ENCODE results near the gene FOXO6. TPM values are rescaled to one million over a fixed set of nuclear protein-coding genes. Genes with fewer than 3 reads are reported as not detected.

Gene FOXO6
- total RNA-seq, 2 experiments from 2014 or later: 1.2 to 2.2 TPM

DNA sequence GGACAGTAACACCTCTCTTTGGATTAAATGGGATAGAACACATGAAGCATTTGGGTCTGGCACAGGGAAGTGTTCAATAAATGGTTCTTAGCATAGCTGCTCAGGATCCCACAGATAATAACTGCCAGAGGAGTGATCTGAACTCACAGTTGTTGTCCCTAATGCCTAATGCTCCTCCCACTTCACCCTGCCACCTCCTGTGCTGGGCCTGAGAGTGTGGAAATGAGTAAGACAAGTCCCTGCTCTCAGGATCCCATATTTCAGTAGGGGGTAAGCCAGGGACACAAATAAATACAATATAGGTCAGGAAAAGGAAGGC lies 19.9 kb upstream of the FOXO6 start:
- intact Hi-C loops (cut with DNase I, micrococcal nuclease): loop anchor here in 1 of 2 experiments (5.0 kb wide), 1 partner anchor 51 kb away; no protein-coding TSS in a partner anchor
- H3K9me3 ChIP-seq (ENCODE audit: control insufficient read depth in 1 of 2, insufficient read depth in 1 of 2, low read length in 2 of 2): peaks cover 0 to 14% of the 10 kb centered on the region in 2 experiments
- H3K36me3 ChIP-seq (ENCODE audit: insufficient read depth, low read length): no peaks in the 10 kb centered on the region
- ATAC-seq (ENCODE audit: poor library complexity) (no peak), DNase-seq (no peak)
- ChIA-PET POLR2A (no interaction called here), CTCF (no interaction called here)
- H3K27me3 Mint-ChIP-seq: peaks cover 51% of the 10 kb centered on the region
- no peaks in the 10 kb centered on the region for H3K36me3 Mint-ChIP-seq (ENCODE audit: low read depth)
- H3K9me3 Mint-ChIP-seq: peaks cover 3% of the 10 kb centered on the region
- H3K27ac ChIP-seq (ENCODE audit: low read depth in 1 of 2, low read length in 2 of 2): no peak overlapping the region
- no peak overlapping the region for H3K27ac Mint-ChIP-seq
- peaks cover 9% of the 10 kb centered on the region in 2 experiments for H3K27me3 ChIP-seq (ENCODE audit: control insufficient read depth in 1 of 2, insufficient read depth in 2 of 2, low read length in 2 of 2)
- no peak overlapping the region for H3K4me3 Mint-ChIP-seq
- H3K4me1 Mint-ChIP-seq (ENCODE audit: low read depth): no peaks in the 10 kb centered on the region
- H3K4me3 ChIP-seq (ENCODE audit: low read length): no peak overlapping the region
- TF ChIP-seq, protein P1, sequence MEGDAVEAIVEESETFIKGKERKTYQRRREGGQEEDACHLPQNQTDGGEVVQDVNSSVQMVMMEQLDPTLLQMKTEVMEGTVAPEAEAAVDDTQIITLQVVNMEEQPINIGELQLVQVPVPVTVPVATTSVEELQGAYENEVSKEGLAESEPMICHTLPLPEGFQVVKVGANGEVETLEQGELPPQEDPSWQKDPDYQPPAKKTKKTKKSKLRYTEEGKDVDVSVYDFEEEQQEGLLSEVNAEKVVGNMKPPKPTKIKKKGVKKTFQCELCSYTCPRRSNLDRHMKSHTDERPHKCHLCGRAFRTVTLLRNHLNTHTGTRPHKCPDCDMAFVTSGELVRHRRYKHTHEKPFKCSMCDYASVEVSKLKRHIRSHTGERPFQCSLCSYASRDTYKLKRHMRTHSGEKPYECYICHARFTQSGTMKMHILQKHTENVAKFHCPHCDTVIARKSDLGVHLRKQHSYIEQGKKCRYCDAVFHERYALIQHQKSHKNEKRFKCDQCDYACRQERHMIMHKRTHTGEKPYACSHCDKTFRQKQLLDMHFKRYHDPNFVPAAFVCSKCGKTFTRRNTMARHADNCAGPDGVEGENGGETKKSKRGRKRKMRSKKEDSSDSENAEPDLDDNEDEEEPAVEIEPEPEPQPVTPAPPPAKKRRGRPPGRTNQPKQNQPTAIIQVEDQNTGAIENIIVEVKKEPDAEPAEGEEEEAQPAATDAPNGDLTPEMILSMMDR (IDR thresholded peaks at IDR 0.05): no peak
- no peaks in the 10 kb centered on the region for H3K4me1 ChIP-seq (ENCODE audit: insufficient read depth, low read length)

DNA sequence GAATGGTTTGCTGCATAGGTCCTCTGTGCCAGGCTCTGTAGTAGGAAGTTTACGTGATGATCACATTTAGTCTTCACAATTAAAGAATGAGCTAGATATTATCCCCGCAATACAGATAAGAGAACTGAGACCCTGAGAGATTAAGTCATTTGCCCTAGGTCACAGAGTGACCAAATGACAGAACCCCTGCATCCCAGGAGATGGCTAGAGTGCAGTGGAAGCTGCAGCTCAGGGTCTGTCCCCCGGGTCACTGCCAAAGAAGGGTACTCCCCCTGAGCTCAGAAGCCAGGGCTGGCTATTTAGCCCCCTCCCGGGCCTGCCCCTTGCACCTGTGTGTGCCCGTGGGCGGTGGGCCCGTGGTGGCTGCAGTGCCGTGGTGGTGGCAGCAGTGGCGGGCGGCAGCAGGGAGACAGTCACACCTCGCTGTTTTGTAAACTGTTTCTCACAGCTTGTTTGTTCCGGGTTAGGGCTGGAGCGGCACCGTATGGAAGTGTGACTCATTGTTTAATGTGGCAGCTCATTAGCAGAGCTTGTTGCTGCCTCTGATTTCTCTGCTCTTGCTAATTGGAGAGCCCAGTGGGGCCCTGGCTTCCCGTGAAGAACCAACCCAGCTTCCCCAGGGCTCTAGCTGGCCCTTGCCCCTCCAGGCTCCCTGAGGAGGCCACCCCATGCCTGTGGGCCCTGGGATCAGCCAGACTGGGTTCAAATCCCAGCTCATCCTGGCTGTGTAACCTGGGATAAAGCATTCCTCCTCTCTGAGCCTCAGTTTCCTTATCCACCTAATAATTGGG lies 19.3 kb upstream of the FOXO6 start:
- no peaks in the 10 kb centered on the region for H3K36me3 ChIP-seq (ENCODE audit: insufficient read depth, low read length)

DNA sequence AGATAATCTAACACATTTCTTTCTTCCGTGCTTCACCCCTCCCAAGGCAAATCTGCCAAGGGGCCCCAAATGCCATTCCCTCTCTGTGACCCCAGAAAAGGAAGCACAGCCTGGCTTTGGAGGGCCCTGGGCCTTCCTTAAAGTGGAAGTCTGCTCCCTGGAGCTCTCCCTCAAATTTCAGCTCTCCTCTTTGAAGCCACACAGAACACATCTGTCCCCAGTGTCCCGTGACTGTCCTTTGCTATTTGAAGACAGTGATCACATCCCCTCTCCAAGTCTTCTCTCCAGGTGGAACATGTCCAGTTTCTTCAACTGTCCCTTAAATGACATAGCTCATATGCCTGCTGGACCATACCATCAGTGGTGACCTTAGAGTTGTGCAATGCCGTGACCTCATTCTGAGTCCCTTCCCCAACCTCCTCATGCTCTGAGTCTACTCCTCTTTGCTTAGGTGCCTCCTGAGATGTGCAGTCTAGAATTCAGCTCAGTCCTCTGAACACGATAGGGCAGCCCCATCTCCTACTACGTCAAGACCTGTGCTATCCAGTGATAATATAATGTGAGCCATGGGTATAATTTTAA lies 18.4 kb upstream of the FOXO6 start:
- H3K36me3 ChIP-seq (ENCODE audit: insufficient read depth, low read length): no peaks in the 10 kb centered on the region
- DNase-seq (peak in 1 of 14 experiments; percentile 10), ATAC-seq (ENCODE audit: poor library complexity) (no peak)
- intact Hi-C loops (cut with DNase I, micrococcal nuclease): loop anchor here in 1 of 2 experiments (5.0 kb wide), 1 partner anchor 49 kb away; no protein-coding TSS in a partner anchor
- H3K9me3 ChIP-seq (ENCODE audit: control insufficient read depth in 1 of 2, insufficient read depth in 1 of 2, low read length in 2 of 2): peaks cover 0 to 14% of the 10 kb centered on the region in 2 experiments
- no peaks in the 10 kb centered on the region for H3K4me1 Mint-ChIP-seq (ENCODE audit: low read depth)
- H3K27me3 ChIP-seq (ENCODE audit: control insufficient read depth in 1 of 2, insufficient read depth in 2 of 2, low read length in 2 of 2): peaks cover 6 to 9% of the 10 kb centered on the region in 2 experiments
- no peak overlapping the region for H3K4me3 Mint-ChIP-seq
- no peaks in the 10 kb centered on the region for H3K4me1 ChIP-seq (ENCODE audit: insufficient read depth, low read length)
- no peak overlapping the region for H3K27ac ChIP-seq (ENCODE audit: low read depth in 1 of 2, low read length in 2 of 2)
- POLR2A ChIA-PET: no interaction called here
- TF ChIP-seq, protein P1 (IDR thresholded peaks at IDR 0.05): no peak
- no peak overlapping the region for H3K27ac Mint-ChIP-seq
- no peak overlapping the region for H3K4me3 ChIP-seq (ENCODE audit: low read length)
- CTCF ChIA-PET: no interaction called here
- H3K36me3 Mint-ChIP-seq (ENCODE audit: low read depth): no peaks in the 10 kb centered on the region
- H3K27me3 Mint-ChIP-seq: peaks cover 44% of the 10 kb centered on the region
- peaks cover 3% of the 10 kb centered on the region for H3K9me3 Mint-ChIP-seq

More for the DNA sequence above, 19.3 kb upstream of the FOXO6 start:
- H3K27ac Mint-ChIP-seq: no peak overlapping the region
- peaks cover 6 to 9% of the 10 kb centered on the region in 2 experiments for H3K27me3 ChIP-seq (ENCODE audit: control insufficient read depth in 1 of 2, insufficient read depth in 2 of 2, low read length in 2 of 2)
- CTCF ChIA-PET: no interaction called here
- no peaks in the 10 kb centered on the region for H3K4me1 Mint-ChIP-seq (ENCODE audit: low read depth)
- no peak overlapping the region for H3K27ac ChIP-seq (ENCODE audit: low read depth in 1 of 2, low read length in 2 of 2)
- peaks cover 0 to 14% of the 10 kb centered on the region in 2 experiments for H3K9me3 ChIP-seq (ENCODE audit: control insufficient read depth in 1 of 2, insufficient read depth in 1 of 2, low read length in 2 of 2)
- no peak overlapping the region for H3K4me3 Mint-ChIP-seq
- ATAC-seq (ENCODE audit: poor library complexity) (no peak), DNase-seq (peak in 1 of 14 experiments; percentile 21)
- H3K4me3 ChIP-seq (ENCODE audit: low read length): no peak overlapping the region
- TF ChIP-seq, protein P1 (IDR thresholded peaks at IDR 0.05): no peak
- peaks cover 50% of the 10 kb centered on the region for H3K27me3 Mint-ChIP-seq
- intact Hi-C loops (cut with DNase I, micrococcal nuclease): loop anchor here in 1 of 2 experiments (5.0 kb wide), 1 partner anchor 50 kb away; no protein-coding TSS in a partner anchor
- H3K4me1 ChIP-seq (ENCODE audit: insufficient read depth, low read length): no peaks in the 10 kb centered on the region
- no peaks in the 10 kb centered on the region for H3K36me3 Mint-ChIP-seq (ENCODE audit: low read depth)
- POLR2A ChIA-PET: no interaction called here
- peaks cover 3% of the 10 kb centered on the region for H3K9me3 Mint-ChIP-seq

All from CD4-positive, alpha-beta T cell (primary cell).